ENCODE results near the gene SND1.

GRCh38 chr7:127771707-127772106 is 119.7 kb downstream of the SND1 start:
- no peak for TF ChIP-seq CTCF (tag by site-specific recombination; IDR thresholded peaks at IDR 0.05)
- TF ChIP-seq FEZF1 (tag by site-specific recombination; IDR thresholded peaks at IDR 0.05), result no peak
- TF ChIP-seq REST (tag by site-specific recombination; IDR thresholded peaks at IDR 0.05), result no peak
- no peak for TF ChIP-seq ZSCAN18 (tag by site-specific recombination; IDR thresholded peaks at IDR 0.05)
- no peak for TF ChIP-seq HOXA7 (CRISPR knock-in tag; IDR thresholded peaks at IDR 0.05; ENCODE audit: borderline replicate concordance)
- TF ChIP-seq ZNF623 (tag by site-specific recombination; IDR thresholded peaks at IDR 0.05), result no peak
- TF ChIP-seq, protein P1, sequence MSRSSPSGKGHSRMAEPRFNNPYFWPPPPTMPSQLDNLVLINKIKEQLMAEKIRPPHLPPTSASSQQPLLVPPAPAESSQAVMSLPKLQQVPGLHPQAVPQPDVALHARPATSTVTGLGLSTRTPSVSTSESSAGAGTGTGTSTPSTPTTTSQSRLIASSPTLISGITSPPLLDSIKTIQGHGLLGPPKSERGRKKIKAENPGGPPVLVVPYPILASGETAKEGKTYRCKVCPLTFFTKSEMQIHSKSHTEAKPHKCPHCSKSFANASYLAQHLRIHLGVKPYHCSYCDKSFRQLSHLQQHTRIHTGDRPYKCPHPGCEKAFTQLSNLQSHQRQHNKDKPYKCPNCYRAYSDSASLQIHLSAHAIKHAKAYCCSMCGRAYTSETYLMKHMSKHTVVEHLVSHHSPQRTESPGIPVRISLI (tag by site-specific recombination; IDR thresholded peaks at IDR 0.05), result no peak
- no peak for TF ChIP-seq ZSCAN30 (tag by site-specific recombination; IDR thresholded peaks at IDR 0.05)
- no peak for TF ChIP-seq ZNF121 (tag by site-specific recombination; IDR thresholded peaks at IDR 0.05)
- no peak for TF ChIP-seq ZFP3 (tag by site-specific recombination; IDR thresholded peaks at IDR 0.05; ENCODE audit: low read depth)
